Measurements from ENCODE around the gene BSND. TPM values are rescaled to one million over a fixed set of nuclear protein-coding genes. Genes with fewer than 3 reads are reported as not detected.

Gene BSND
- total RNA-seq, 1 donor from 2014 or later, result not detected

GRCh38 chr1:55000110-55001085 lies 1.7 kb downstream of the BSND start:
- no peaks in the 10 kb centered on the region for H3K36me3 Mint-ChIP-seq (ENCODE audit: low read depth)

DNA sequence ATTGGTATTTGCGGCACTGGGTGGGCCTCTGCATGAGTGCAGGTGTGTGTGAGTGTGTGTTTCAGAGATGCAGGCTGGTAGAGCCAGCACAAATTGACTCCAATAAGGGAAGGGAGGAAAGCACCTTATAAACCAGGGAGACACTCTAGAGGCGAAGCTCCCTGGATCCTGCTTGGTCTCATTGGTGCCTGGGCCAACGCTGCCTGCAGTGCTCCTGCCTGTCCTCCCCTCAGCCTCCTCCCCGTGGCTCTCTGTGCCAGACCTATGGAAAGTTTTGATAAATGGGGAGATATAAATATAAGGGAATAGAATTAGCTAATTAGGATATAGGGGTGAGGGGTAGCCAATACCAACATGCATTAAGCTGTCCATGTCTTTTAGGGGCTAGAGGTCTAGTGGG lies 2.6 kb downstream of the BSND start:
- intact Hi-C loops (cut with micrococcal nuclease), result no loop called here
- Mint-ChIP-seq H3K36me3 (ENCODE audit: low read depth) (no peaks in the 10 kb centered on the region), H3K27ac (no peak overlapping the region), H3K9me3 (no peaks in the 10 kb centered on the region), H3K4me3 (no peak overlapping the region), H3K4me1 (ENCODE audit: low read depth) (peaks cover 3% of the 10 kb centered on the region), H3K27me3 (ENCODE audit: insufficient read depth) (peaks cover 19% of the 10 kb centered on the region)
- DNase-seq (ENCODE audit: low spot score), result no peak

More at GRCh38 chr1:55000110-55001085, 1.7 kb downstream of the BSND start:
- Mint-ChIP-seq H3K4me3 (no peak overlapping the region), H3K27ac (no peak overlapping the region), H3K9me3 (no peaks in the 10 kb centered on the region), H3K27me3 (ENCODE audit: insufficient read depth) (peaks cover 21% of the 10 kb centered on the region), H3K4me1 (ENCODE audit: low read depth) (peaks cover 12% of the 10 kb centered on the region)
- no peak for DNase-seq (ENCODE audit: low spot score)
- intact Hi-C loops (cut with micrococcal nuclease), result no loop called here

DNA sequence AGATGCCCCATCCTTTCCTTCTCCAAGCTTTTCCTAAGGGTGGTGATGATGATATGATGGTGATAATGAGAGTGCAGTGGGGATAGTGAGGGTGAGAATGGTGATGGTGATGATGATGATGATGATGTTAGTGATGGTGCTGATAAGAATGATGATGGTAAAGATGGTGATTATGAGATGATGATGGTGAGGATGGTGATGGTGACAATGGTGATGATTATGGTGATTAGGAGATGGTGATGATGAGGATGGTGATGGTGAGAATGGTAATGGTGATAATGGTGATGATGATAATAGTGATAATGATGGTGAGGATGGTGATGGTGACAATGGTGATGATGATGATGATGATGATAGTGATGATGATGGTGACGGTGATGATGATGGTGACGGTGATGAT lies 4.0 kb downstream of the BSND start:
- intact Hi-C loops (cut with micrococcal nuclease), result no loop called here
- no peak for DNase-seq (ENCODE audit: low spot score)
- H3K27me3 Mint-ChIP-seq (ENCODE audit: insufficient read depth), result peaks cover 9% of the 10 kb centered on the region
- no peaks in the 10 kb centered on the region for H3K9me3 Mint-ChIP-seq
- no peaks in the 10 kb centered on the region for H3K4me1 Mint-ChIP-seq (ENCODE audit: low read depth)
- H3K36me3 Mint-ChIP-seq (ENCODE audit: low read depth), result no peaks in the 10 kb centered on the region
- no peak overlapping the region for H3K27ac Mint-ChIP-seq
- H3K4me3 Mint-ChIP-seq, result no peak overlapping the region

GRCh38 chr1:55005351-55006140 lies 6.8 kb downstream of the BSND start:
- no peak overlapping the region for H3K27ac Mint-ChIP-seq
- peaks cover 1% of the 10 kb centered on the region for H3K27me3 Mint-ChIP-seq (ENCODE audit: insufficient read depth)
- no peak for DNase-seq (ENCODE audit: low spot score)
- H3K4me1 Mint-ChIP-seq (ENCODE audit: low read depth), result no peaks in the 10 kb centered on the region
- no peaks in the 10 kb centered on the region for H3K36me3 Mint-ChIP-seq (ENCODE audit: low read depth)
- no peaks in the 10 kb centered on the region for H3K9me3 Mint-ChIP-seq
- intact Hi-C loops (cut with micrococcal nuclease), result no loop called here
- no peak overlapping the region for H3K4me3 Mint-ChIP-seq

DNA sequence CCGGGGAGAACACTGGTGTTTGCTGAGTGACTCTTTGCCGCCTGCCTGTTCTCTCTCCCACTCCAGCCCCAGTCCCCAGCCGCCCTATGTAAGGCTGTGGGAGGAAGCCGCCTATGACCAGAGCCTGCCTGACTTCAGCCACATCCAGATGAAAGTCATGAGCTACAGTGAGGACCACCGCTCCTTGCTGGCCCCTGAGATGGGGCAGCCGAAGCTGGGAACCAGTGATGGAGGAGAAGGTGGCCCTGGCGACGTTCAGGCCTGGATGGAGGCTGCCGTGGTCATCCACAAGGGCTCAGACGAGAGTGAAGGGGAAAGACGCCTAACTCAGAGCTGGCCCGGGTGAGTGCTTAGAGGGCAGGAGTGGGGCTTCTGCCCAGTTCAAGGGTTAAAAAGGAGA lies 8.2 kb downstream of the BSND start:
- Mint-ChIP-seq H3K36me3 (ENCODE audit: low read depth) (no peaks in the 10 kb centered on the region), H3K9me3 (no peaks in the 10 kb centered on the region), H3K4me1 (ENCODE audit: low read depth) (no peaks in the 10 kb centered on the region), H3K4me3 (no peak overlapping the region), H3K27me3 (ENCODE audit: insufficient read depth) (peaks cover 2% of the 10 kb centered on the region), H3K27ac (no peak overlapping the region)
- intact Hi-C loops (cut with micrococcal nuclease), result loop anchor here (1.0 kb wide), 2 partner anchors 21 to 31 kb away; no protein-coding TSS in a partner anchor
- DNase-seq (ENCODE audit: low spot score), result no peak

DNA sequence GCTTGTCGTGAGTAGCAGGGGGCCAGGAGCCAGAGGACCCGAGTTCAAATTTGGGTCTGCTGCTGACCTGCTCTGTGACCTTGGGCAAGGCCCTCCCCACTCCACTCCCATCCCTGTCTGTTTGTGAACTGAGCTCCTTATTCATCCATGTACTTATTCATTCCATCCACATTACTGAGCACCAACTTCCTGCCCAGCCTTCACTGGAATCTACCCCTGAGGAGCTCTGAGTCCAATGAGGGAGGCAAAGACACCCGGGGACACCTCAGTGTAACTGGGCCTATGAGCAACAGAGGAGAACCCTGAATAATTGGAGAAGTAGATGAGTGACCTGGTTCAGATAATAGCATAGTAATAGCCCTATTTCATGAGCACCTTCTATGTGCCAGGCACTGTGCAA lies 8.9 kb downstream of the BSND start:
- H3K4me3 Mint-ChIP-seq, result no peak overlapping the region
- no peak overlapping the region for H3K27ac Mint-ChIP-seq
- H3K27me3 Mint-ChIP-seq (ENCODE audit: insufficient read depth), result peaks cover 2% of the 10 kb centered on the region
- H3K36me3 Mint-ChIP-seq (ENCODE audit: low read depth), result no peaks in the 10 kb centered on the region
- H3K9me3 Mint-ChIP-seq, result no peaks in the 10 kb centered on the region
- intact Hi-C loops (cut with micrococcal nuclease), result loop anchor here (1.0 kb wide), 2 partner anchors 21 to 31 kb away; no protein-coding TSS in a partner anchor
- H3K4me1 Mint-ChIP-seq (ENCODE audit: low read depth), result no peaks in the 10 kb centered on the region
- no peak for DNase-seq (ENCODE audit: low spot score)

DNA sequence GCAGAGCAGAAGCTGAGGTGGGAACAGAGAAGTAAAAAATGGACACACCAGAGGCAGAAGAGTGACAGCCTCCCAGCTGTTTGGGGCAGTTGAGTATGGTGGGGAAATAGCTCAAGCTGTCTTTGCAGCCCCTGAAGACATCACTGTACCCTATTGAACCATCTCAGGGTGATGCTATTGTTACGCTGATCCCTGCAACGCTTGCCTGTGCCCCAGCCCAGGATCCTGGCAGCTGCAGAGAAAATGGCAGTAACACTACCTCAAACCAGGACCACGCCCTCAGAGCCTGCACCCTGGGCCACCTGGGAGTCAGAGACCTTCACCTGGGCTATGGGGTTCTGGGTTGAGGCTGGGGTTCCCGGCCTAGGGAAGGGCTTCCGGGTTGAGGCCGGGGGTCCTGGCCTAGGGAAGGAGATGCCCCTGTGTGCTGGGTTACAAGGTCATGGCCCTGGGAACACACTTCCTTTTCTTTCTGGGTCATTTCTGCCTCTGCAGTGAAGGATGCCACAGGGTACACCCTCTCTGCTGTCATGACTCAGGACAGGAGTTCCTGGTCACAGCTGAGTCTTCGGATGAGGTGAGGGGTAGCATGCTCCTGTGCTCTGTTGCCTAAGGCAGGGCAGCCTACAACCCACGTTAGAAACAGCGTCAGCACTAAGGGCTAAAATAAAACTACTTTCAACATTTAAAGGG lies 11.6 kb downstream of the BSND start:
- Mint-ChIP-seq H3K4me1 (ENCODE audit: low read depth) (no peaks in the 10 kb centered on the region), H3K4me3 (no peak overlapping the region), H3K27ac (no peak overlapping the region), H3K36me3 (ENCODE audit: low read depth) (no peaks in the 10 kb centered on the region), H3K27me3 (ENCODE audit: insufficient read depth) (peaks cover 2% of the 10 kb centered on the region), H3K9me3 (no peaks in the 10 kb centered on the region)
- intact Hi-C loops (cut with micrococcal nuclease), result no loop called here
- no peak for DNase-seq (ENCODE audit: low spot score)

DNA sequence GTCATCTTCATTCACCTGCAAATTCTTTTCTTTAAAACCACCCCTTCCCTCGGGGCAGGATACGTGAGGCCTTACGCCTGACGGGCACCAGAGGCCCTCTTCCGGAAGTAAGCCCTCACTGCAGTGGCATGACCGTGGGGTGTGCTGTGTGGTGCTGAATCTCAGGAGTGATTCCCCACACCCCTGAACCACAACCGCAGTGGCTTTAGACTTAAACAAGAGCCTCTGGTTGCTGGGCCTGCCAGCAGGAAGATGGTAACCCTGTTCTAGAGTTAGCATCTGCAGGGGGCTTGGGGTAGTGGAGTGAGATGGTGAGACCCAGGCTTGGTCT lies 12.1 kb downstream of the BSND start:
- no peak overlapping the region for H3K4me3 Mint-ChIP-seq
- H3K27me3 Mint-ChIP-seq (ENCODE audit: insufficient read depth), result peaks cover 2% of the 10 kb centered on the region
- no peak overlapping the region for H3K27ac Mint-ChIP-seq
- H3K36me3 Mint-ChIP-seq (ENCODE audit: low read depth), result no peaks in the 10 kb centered on the region
- no peaks in the 10 kb centered on the region for H3K9me3 Mint-ChIP-seq
- H3K4me1 Mint-ChIP-seq (ENCODE audit: low read depth), result no peaks in the 10 kb centered on the region
- no peak for DNase-seq (ENCODE audit: low spot score)
- intact Hi-C loops (cut with micrococcal nuclease), result no loop called here

GRCh38 chr1:55012661-55013060 lies 13.9 kb downstream of the BSND start:
- Mint-ChIP-seq H3K4me1 (ENCODE audit: low read depth) (no peaks in the 10 kb centered on the region), H3K9me3 (no peaks in the 10 kb centered on the region), H3K4me3 (no peak overlapping the region), H3K27ac (no peak overlapping the region), H3K27me3 (ENCODE audit: insufficient read depth) (peaks cover 11% of the 10 kb centered on the region), H3K36me3 (ENCODE audit: low read depth) (no peaks in the 10 kb centered on the region)
- DNase-seq (ENCODE audit: low spot score), result no peak
- intact Hi-C loops (cut with micrococcal nuclease), result no loop called here

DNA sequence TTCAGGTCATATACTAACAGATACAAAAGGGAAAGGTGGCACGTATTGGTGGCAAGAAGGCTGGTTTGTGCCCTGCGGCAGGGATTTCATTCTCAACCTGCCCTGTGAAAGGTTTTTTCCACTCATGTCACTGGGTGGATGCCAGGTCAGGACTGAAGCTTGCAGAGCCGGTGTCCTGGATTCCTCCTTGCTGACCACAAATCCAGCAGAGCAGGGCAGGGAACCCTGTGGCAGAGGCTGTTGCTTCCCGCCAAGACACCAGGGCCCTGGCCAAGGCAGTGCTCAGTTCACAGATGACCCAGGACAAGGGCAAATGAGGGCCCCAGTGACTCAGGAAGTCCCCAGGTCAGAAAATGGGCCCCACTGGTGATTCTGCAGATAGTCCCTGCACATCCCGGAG lies 16.4 kb downstream of the BSND start:
- Mint-ChIP-seq H3K27me3 (ENCODE audit: insufficient read depth) (peaks cover 11% of the 10 kb centered on the region), H3K4me3 (no peak overlapping the region), H3K27ac (no peak overlapping the region), H3K9me3 (no peaks in the 10 kb centered on the region), H3K36me3 (ENCODE audit: low read depth) (no peaks in the 10 kb centered on the region), H3K4me1 (ENCODE audit: low read depth) (no peaks in the 10 kb centered on the region)
- intact Hi-C loops (cut with micrococcal nuclease), result no loop called here
- no peak for DNase-seq (ENCODE audit: low spot score)

DNA sequence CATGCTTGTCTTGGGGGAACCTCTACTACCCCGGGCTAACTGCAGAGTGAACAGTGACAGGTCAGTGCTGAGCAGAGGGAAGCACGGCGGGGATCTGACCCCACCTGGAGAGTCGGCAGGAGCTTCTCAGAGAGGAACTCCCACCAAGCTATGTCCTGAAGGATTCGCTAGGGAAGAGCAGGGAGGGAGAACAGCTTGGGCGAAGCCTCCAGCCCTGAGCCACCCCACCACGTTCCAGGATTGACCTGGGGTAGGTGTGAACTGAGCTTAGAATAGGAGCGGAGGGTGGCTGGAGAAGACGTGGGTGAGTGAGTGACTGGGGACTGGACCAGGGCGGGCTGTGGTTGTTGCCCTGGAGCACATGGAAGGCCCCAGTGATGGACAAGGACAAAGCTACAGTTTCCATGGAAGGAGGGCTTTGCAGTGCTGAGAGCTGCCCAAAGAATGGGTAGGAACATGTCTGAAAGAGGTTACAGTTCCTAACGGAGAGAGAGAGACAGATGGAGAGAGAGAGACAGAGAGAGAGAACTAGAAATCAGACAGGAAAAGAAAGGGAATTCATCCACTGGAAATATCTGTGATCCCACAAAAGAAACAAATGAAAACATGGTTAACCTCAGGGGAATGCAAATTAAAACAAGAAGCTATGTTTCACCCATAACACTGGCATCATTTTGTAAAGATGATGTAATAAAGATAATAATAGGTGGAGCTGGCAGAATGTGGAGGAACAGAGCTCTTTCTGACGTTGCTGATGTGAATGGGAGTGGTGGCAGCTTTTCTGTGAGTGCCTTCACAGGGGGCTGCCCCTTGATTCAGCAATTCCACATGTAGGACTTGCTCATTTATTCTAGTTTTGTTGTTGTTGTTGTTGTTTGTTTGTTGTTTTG lies 17.2 kb downstream of the BSND start:
- Mint-ChIP-seq H3K36me3 (ENCODE audit: low read depth) (no peaks in the 10 kb centered on the region), H3K27ac (no peak overlapping the region), H3K27me3 (ENCODE audit: insufficient read depth) (peaks cover 11% of the 10 kb centered on the region), H3K9me3 (no peaks in the 10 kb centered on the region), H3K4me3 (no peak overlapping the region), H3K4me1 (ENCODE audit: low read depth) (no peaks in the 10 kb centered on the region)
- no peak for DNase-seq (ENCODE audit: low spot score)
- intact Hi-C loops (cut with micrococcal nuclease), result no loop called here

DNA sequence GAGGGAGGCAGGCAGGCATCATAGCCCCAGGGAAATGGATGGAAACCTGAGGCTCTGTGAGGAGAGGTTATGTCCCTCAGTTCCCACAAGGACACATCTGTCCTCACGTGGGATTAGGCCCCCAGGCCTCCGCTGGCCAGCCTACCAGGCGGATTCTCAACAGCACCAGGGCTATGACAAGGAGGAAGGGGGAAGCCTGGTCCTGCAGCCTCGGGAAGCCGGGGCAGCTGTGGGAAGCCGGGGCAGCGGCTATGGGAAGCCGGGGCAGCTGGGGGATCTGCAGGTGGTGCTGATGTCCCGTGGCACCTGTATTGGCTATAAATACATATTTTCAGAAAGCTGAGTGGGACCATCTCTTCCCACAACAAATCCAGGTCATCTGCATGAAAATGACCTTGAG lies 19.7 kb downstream of the BSND start:
- peaks cover 11% of the 10 kb centered on the region for H3K27me3 Mint-ChIP-seq (ENCODE audit: insufficient read depth)
- no peak overlapping the region for H3K27ac Mint-ChIP-seq
- H3K36me3 Mint-ChIP-seq (ENCODE audit: low read depth), result no peaks in the 10 kb centered on the region
- no peaks in the 10 kb centered on the region for H3K9me3 Mint-ChIP-seq
- intact Hi-C loops (cut with micrococcal nuclease), result no loop called here
- H3K4me3 Mint-ChIP-seq, result no peak overlapping the region
- H3K4me1 Mint-ChIP-seq (ENCODE audit: low read depth), result no peaks in the 10 kb centered on the region
- DNase-seq (ENCODE audit: low spot score), result no peak

Data from activated T-helper 1 cell treated with anti-CD3 and anti-CD28 coated beads, Interleukin-12 subunit alpha, Interleukin-12 subunit beta, Interleukin-2, Interleukin-4 antibody, amounts not matched to agents 30 ng/mL and 10 ng/mL and 1 ng/mL, durations not matched to agents 14 hours and 24 hours and 36 hours (primary cell).